Pericardium fibroblast (primary cell): ENCODE measurements around the gene RGL4. TPM values are rescaled to one million over a fixed set of nuclear protein-coding genes. Genes with fewer than 3 reads are reported as not detected.

Source experiments
- total RNA-seq: library from RNA; depleted of rRNA; stranded (reverse); fragments of >200 nt; gene quantifications from 2 replicates; pipeline ENCODE4 v1.2.3, GENCODE V29; 2015

RGL4 gene
- total RNA-seq: not detected in 2 replicates

GRCh38 chr22:23690713-23691112, at the start of gene RGL4:
Gene RGL4 (plus strand): TSS chr22:23691013. CDS start chr22:23692031, 1,018 bp downstream.

Other genes starting within 250 kb of the RGL4 start
- gene IGLL1, start 110.7 kb upstream of the RGL4 start, total RNA-seq: not detected in 2 replicates
- gene DRICH1, start 58.7 kb upstream of the RGL4 start, total RNA-seq: 0.09 TPM in 1 of 2 replicates, not detected in the other
- 3.2 and 3.9 TPM in 2 replicates for gene ZNF70, start 60.1 kb downstream of the RGL4 start, total RNA-seq
- not detected in 2 replicates for gene VPREB3, start 63.4 kb downstream of the RGL4 start, total RNA-seq
- gene C22orf15, start 72.0 kb downstream of the RGL4 start, total RNA-seq: 0.77 and 1.1 TPM in 2 replicates
- gene CHCHD10, start 77.0 kb downstream of the RGL4 start, total RNA-seq: 0.85 and 10.6 TPM in 2 replicates
- gene MMP11, start 81.8 kb downstream of the RGL4 start, total RNA-seq: 9.6 and 12.3 TPM in 2 replicates
- 63.8 and 737 TPM in 2 replicates for gene SMARCB1, start 96.0 kb downstream of the RGL4 start, total RNA-seq
- under 0.01 TPM in 1 of 2 replicates, not detected in the other for gene DERL3, start 148.0 kb downstream of the RGL4 start, total RNA-seq
- gene SLC2A11, start 166.9 kb downstream of the RGL4 start, total RNA-seq: 2.9 and 4.2 TPM in 2 replicates
- gene MIF, start 203.4 kb downstream of the RGL4 start, total RNA-seq: 775 and 1,022 TPM in 2 replicates